OCI-LY1 (cell line): Measurements from ENCODE around the gene CD3E.

Experiments
- H2AFZ ChIP-seq: fragments of 200-600 bp; sonication (generic), shearing (Covaris generic); 2 replicates; pipeline ENCODE4 v1.6.0; 2014; ENCODE audit warnings: antibody characterized with exemption, mild to moderate bottlenecking, low read length
- H3F3A ChIP-seq: fragments of 200-600 bp; sonication (generic), shearing (Covaris generic); 2 replicates; pipeline ENCODE4 v1.6.0; 2014; ENCODE audit warnings: mild to moderate bottlenecking, antibody characterized with exemption, low read length, moderate library complexity; ENCODE audit not compliant: insufficient read depth
- H3K27ac ChIP-seq: fragments of 200-600 bp; sonication (generic); 2 replicates; pipeline ENCODE4 v1.5.1; 2014; ENCODE audit warnings: low read length, mixed run types, mild to moderate bottlenecking, low read depth; ENCODE audit not compliant: poor library complexity, severe bottlenecking
- H3K27me3 ChIP-seq: fragments of 200-600 bp; sonication (generic); 2 replicates; pipeline ENCODE4 v1.6.0; 2014; ENCODE audit warnings: antibody characterized with exemption, mild to moderate bottlenecking, low read length, moderate library complexity; ENCODE audit not compliant: insufficient read depth
- H3K36me3 ChIP-seq: fragments of 200-600 bp; sonication (generic); 2 replicates; pipeline ENCODE4 v1.6.1; 2014; ENCODE audit warnings: mild to moderate bottlenecking, antibody characterized with exemption, low read length, moderate library complexity, mixed read lengths; ENCODE audit not compliant: insufficient read depth
- H3K4me1 ChIP-seq: fragments of 200-600 bp; sonication (generic); 2 replicates; pipeline ENCODE4 v1.5.1; 2014; ENCODE audit warnings: mild to moderate bottlenecking, low read length, moderate library complexity; ENCODE audit not compliant: insufficient read depth, severe bottlenecking
- H3K4me2 ChIP-seq: fragments of 200-600 bp; sonication (generic), shearing (Covaris generic); 2 replicates; pipeline ENCODE4 v1.6.1; 2014; ENCODE audit warnings: low read length
- H3K4me3 ChIP-seq: fragments of 200-600 bp; sonication (generic); 2 replicates; pipeline ENCODE4 v1.5.1; 2014; ENCODE audit warnings: low read length, low read depth, mild to moderate bottlenecking, mixed read lengths; ENCODE audit not compliant: poor library complexity, severe bottlenecking
- H3K79me2 ChIP-seq: fragments of 200-600 bp; shearing (Covaris generic); 2 replicates; pipeline ENCODE4 v1.6.1; 2016; ENCODE audit warnings: mixed run types, low read length, mixed read lengths; ENCODE audit not compliant: insufficient read depth
- H3K9ac ChIP-seq: fragments of 200-600 bp; sonication (generic), shearing (Covaris generic); 2 replicates; pipeline ENCODE4 v1.6.1; 2014; ENCODE audit warnings: mild to moderate bottlenecking, low read length, mixed read lengths
- H3K9me2 ChIP-seq: fragments of 200-600 bp; sonication (generic), shearing (Covaris generic); 2 replicates; pipeline ENCODE4 v1.6.1; 2014; ENCODE audit warnings: low read depth, mild to moderate bottlenecking, low read length, mixed read lengths
- H3K9me3 ChIP-seq: fragments of 200-600 bp; shearing (Covaris generic); 2 replicates; pipeline ENCODE4 v1.6.1; 2014; ENCODE audit warnings: low read length, mixed read lengths
- H4K20me1 ChIP-seq: fragments of 200-600 bp; sonication (generic), shearing (Covaris generic); 2 replicates; pipeline ENCODE4 v1.6.0; 2016; ENCODE audit warnings: mild to moderate bottlenecking, low read length; ENCODE audit not compliant: insufficient read depth
- EZH2 ChIP-seq: fragments of 200-600 bp; sonication (generic), shearing (Covaris generic); IDR thresholded peaks from 2 replicates; pipeline ENCODE4 v1.8.0; 2017; ENCODE audit warnings: borderline replicate concordance, mixed run types, mild to moderate bottlenecking, antibody characterized with exemption, low read length, moderate library complexity, mixed read lengths
- TF ChIP-seq, protein P1 (sequence below): fragments of 200-600 bp; sonication (generic), shearing (Covaris generic); IDR thresholded peaks from 2 replicates; pipeline ENCODE4 v1.5.1; 2017; ENCODE audit warnings: mild to moderate bottlenecking, antibody characterized with exemption, low read length, moderate library complexity, mixed read lengths

CD3E gene

DNA sequence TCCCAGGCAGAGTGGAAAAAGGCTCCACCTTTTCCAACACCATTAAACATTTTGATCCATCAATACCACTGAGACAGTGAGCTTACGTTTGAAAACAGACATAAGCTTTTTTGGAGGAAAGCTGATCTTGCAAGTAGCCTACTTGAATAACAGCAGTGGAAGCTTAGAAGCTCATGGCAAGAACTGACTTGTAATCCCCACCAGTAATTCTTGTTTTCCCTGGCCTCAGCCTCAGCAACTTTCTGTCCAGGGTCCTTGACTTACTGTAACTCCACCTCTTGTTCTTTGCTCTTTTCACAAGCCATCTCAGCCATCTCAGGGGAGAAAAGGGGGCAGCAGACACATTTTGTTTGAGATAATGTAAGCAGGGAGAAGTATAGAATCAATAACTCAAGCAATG lies 28.1 kb upstream of the CD3E start:
- no peak overlapping the region for H2AFZ ChIP-seq
- no peak overlapping the region for H3K4me2 ChIP-seq
- no peak overlapping the region for H3K27ac ChIP-seq
- H4K20me1 ChIP-seq, result no peaks in the 10 kb centered on the region
- H3K9me2 ChIP-seq, result no peaks in the 10 kb centered on the region
- no peak overlapping the region for H3K4me3 ChIP-seq
- H3K9me3 ChIP-seq, result no peaks in the 10 kb centered on the region
- no peaks in the 10 kb centered on the region for H3K79me2 ChIP-seq
- H3K36me3 ChIP-seq, result no peaks in the 10 kb centered on the region
- no peaks in the 10 kb centered on the region for H3F3A ChIP-seq
- H3K27me3 ChIP-seq, result no peaks in the 10 kb centered on the region
- no peaks in the 10 kb centered on the region for H3K4me1 ChIP-seq
- no peak for TF ChIP-seq EZH2
- TF ChIP-seq, protein P1, sequence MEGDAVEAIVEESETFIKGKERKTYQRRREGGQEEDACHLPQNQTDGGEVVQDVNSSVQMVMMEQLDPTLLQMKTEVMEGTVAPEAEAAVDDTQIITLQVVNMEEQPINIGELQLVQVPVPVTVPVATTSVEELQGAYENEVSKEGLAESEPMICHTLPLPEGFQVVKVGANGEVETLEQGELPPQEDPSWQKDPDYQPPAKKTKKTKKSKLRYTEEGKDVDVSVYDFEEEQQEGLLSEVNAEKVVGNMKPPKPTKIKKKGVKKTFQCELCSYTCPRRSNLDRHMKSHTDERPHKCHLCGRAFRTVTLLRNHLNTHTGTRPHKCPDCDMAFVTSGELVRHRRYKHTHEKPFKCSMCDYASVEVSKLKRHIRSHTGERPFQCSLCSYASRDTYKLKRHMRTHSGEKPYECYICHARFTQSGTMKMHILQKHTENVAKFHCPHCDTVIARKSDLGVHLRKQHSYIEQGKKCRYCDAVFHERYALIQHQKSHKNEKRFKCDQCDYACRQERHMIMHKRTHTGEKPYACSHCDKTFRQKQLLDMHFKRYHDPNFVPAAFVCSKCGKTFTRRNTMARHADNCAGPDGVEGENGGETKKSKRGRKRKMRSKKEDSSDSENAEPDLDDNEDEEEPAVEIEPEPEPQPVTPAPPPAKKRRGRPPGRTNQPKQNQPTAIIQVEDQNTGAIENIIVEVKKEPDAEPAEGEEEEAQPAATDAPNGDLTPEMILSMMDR, result no peak
- no peak overlapping the region for H3K9ac ChIP-seq

DNA sequence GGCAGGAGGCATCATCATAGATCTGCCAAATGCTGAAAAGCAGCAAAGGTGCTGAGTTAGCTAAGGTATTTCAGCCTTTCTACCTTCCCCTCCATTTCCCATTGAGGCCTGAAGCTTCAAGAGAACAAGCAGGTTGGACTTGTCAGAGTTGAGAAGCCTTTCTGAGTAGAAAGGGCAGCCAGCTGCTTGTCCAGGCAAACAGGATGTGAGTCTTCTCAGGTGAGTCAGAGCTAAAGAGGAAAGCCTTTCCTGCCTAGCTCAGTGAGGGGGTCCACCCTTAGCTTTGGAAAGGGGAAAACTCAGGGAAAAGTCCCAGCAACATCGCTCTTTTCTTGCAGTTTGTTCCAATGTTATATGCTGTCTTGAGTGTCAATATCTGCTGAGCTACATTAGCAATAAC lies 27.2 kb upstream of the CD3E start:
- Histone ChIP-seq H3K9ac (no peak overlapping the region), H3K9me2 (no peaks in the 10 kb centered on the region), H3K27me3 (no peaks in the 10 kb centered on the region), H3K4me2 (no peak overlapping the region), H3K4me3 (no peak overlapping the region), H3K27ac (no peak overlapping the region), H3K9me3 (no peaks in the 10 kb centered on the region), H4K20me1 (no peaks in the 10 kb centered on the region), H3K4me1 (no peaks in the 10 kb centered on the region), H3F3A (no peaks in the 10 kb centered on the region), H3K79me2 (no peaks in the 10 kb centered on the region), H2AFZ (no peak overlapping the region), H3K36me3 (no peaks in the 10 kb centered on the region)
- TF ChIP-seq, protein P1, result no peak
- no peak for TF ChIP-seq EZH2

DNA sequence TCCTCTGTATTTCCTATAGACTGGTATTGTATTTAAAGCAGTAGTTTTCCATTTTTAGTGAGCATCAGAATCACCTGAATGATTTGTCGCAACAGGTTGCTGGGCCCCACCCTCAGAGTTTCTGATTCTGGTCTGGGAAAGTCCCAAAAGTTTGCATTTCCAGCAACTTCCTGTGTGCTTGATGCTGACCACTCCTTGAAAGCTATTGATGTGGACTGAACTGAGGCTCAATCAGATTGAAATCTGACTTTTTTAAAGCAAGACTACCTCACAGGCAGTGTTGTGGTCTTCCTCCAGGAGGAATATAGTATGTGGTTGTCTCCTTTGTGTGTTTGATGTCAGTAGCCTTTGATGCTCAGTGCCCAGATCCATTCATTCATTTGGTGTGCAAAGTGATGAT lies 23.2 kb upstream of the CD3E start:
- no peaks in the 10 kb centered on the region for H3F3A ChIP-seq
- no peaks in the 10 kb centered on the region for H3K9me3 ChIP-seq
- no peak overlapping the region for H2AFZ ChIP-seq
- H3K4me1 ChIP-seq, result no peaks in the 10 kb centered on the region
- TF ChIP-seq, protein P1, result no peak
- TF ChIP-seq EZH2, result no peak
- no peak overlapping the region for H3K4me3 ChIP-seq
- H3K9ac ChIP-seq, result no peak overlapping the region
- no peaks in the 10 kb centered on the region for H3K27me3 ChIP-seq
- no peaks in the 10 kb centered on the region for H3K9me2 ChIP-seq
- no peak overlapping the region for H3K4me2 ChIP-seq
- no peaks in the 10 kb centered on the region for H3K79me2 ChIP-seq
- H4K20me1 ChIP-seq, result no peaks in the 10 kb centered on the region
- no peak overlapping the region for H3K27ac ChIP-seq
- no peaks in the 10 kb centered on the region for H3K36me3 ChIP-seq
